Measurements from ENCODE around the gene PCSK1N.

Gene PCSK1N

DNA sequence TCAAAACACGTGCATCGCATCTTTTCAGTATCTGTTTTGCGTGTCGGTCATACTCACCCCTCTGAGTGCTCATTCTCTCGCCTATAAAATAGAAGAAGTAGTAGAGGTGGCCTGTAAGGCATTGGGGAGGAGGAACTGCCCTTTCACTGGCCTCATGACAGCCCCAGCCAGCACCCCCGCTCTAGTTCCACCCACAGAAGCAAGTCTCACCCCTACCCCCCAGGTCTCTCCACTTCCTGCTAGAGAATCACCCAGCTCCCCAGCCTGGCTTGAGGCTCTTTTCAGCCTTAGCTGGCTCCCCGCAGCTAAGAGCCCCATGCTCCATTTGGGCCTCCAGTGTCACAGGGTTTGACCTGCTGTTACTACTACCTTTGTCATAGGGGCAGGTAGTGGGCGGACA is 21.8 kb downstream of the PCSK1N start:
- Mint-ChIP-seq H3K4me1 (ENCODE audit: low read depth) (peaks cover 29% of the 10 kb centered on the region), H3K4me3 (peak overlapping the region; percentile 4), H3K27me3 (no peaks in the 10 kb centered on the region), H3K27ac (peak overlapping the region; percentile 88), H3K36me3 (ENCODE audit: low read depth) (peaks cover 73% of the 10 kb centered on the region), H3K9me3 (no peaks in the 10 kb centered on the region)
- intact Hi-C loops (cut with micrococcal nuclease): no loop called here

GRCh38 chrX:48806081-48806480 is 29.3 kb downstream of the PCSK1N start:
- peaks cover 14% of the 10 kb centered on the region for H3K4me1 Mint-ChIP-seq (ENCODE audit: low read depth)
- intact Hi-C loops (cut with micrococcal nuclease): no loop called here
- no peaks in the 10 kb centered on the region for H3K27me3 Mint-ChIP-seq

GRCh38 chrX:48802905-48803200 is 32.6 kb downstream of the PCSK1N start:
- intact Hi-C loops (cut with micrococcal nuclease): loop anchor here (5.0 kb wide), 3 partner anchors 94 to 121 kb away; partner anchors contain the start of genes PQBP1, SUV39H1, TIMM17B and WAS
- peaks cover 48% of the 10 kb centered on the region for H3K36me3 Mint-ChIP-seq (ENCODE audit: low read depth)
- H3K4me1 Mint-ChIP-seq (ENCODE audit: low read depth): peaks cover 23% of the 10 kb centered on the region
- H3K4me3 Mint-ChIP-seq: peak overlapping the region; percentile 88
- no peaks in the 10 kb centered on the region for H3K9me3 Mint-ChIP-seq
- H3K27me3 Mint-ChIP-seq: no peaks in the 10 kb centered on the region
- peak overlapping the region; percentile 98 for H3K27ac Mint-ChIP-seq

More at GRCh38 chrX:48806081-48806480, 29.3 kb downstream of the PCSK1N start:
- Mint-ChIP-seq H3K9me3 (no peaks in the 10 kb centered on the region), H3K36me3 (ENCODE audit: low read depth) (peaks cover 60% of the 10 kb centered on the region), H3K4me3 (no peak overlapping the region), H3K27ac (no peak overlapping the region)

DNA sequence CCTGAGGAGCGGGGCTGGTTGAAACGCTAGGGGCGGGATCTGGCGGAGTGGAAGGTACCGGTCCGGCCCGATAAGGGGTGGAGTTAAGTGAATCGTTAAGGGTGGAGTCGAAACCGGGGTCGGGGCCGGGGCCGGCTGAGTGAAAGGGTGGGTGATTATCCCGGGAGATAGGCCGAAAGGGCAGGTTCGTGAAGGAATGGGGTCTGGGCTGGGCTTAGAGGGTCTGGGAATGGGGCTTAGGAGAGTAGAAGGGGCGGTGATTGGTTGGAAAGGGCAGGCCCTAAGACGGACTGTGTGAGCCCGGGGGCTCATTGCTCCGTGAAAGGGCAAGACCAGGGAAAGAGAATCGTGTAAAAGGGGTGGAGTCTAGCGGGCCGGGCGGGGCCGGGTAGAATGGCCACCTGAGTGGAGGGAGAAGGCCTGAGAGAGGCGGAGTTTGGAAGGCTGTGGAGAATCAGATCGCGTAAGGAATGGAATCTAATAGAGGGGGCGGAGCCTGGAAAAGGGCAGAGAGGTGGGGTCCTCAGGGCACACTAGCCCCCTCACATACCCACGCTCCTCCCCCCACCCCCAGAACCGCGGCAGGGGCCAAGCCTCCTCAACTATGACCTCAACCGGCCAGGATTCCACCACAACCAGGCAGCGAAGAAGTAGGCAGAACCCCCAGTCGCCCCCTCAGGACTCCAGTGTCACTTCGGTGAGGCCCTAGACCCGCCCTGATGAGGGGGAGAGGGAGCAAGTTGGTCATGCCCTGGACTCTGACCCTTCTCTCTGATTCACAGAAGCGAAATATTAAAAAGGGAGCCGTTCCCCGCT is 33.1 kb downstream of the PCSK1N start:
- H3K4me1 Mint-ChIP-seq (ENCODE audit: low read depth): peaks cover 23% of the 10 kb centered on the region
- peak overlapping the region; percentile 88 for H3K4me3 Mint-ChIP-seq
- intact Hi-C loops (cut with micrococcal nuclease): loop anchor here (5.0 kb wide), 3 partner anchors 95 to 120 kb away; partner anchors contain the start of genes PQBP1, SUV39H1, TIMM17B and WAS
- peak overlapping the region; percentile 98 for H3K27ac Mint-ChIP-seq
- no peaks in the 10 kb centered on the region for H3K27me3 Mint-ChIP-seq
- H3K36me3 Mint-ChIP-seq (ENCODE audit: low read depth): peaks cover 46% of the 10 kb centered on the region
- H3K9me3 Mint-ChIP-seq: no peaks in the 10 kb centered on the region

- H3K27ac Mint-ChIP-seq: peak within 1 kb of the TSS; percentile 98
Measured at GRCh38 chrX:48801280-48802088, 33.9 kb downstream of the PCSK1N start, which contains the start of gene HDAC6. Gene HDAC6 (plus strand): TSS chrX:48802067. CDS start chrX:48802693, 626 bp downstream.

GRCh38 chrX:48800574-48801279 is 34.7 kb downstream of the PCSK1N start:
- H3K27me3 Mint-ChIP-seq: no peaks in the 10 kb centered on the region
- intact Hi-C loops (cut with micrococcal nuclease): loop anchor here (2.0 to 5.0 kb wide), 4 partner anchors 64 to 118 kb away; partner anchors contain the start of genes PQBP1, SUV39H1, TIMM17B and WAS
- H3K4me3 Mint-ChIP-seq: peak overlapping the region; percentile 78
- no peaks in the 10 kb centered on the region for H3K9me3 Mint-ChIP-seq
- H3K27ac Mint-ChIP-seq: peak overlapping the region; percentile 98
- H3K36me3 Mint-ChIP-seq (ENCODE audit: low read depth): peaks cover 32% of the 10 kb centered on the region
- H3K4me1 Mint-ChIP-seq (ENCODE audit: low read depth): peaks cover 20% of the 10 kb centered on the region

More at GRCh38 chrX:48801280-48802088, 33.9 kb downstream of the PCSK1N start, which contains the start of gene HDAC6:
- H3K4me3 Mint-ChIP-seq: peak within 1 kb of the TSS; percentile 88
- H3K4me1 Mint-ChIP-seq (ENCODE audit: low read depth): peaks cover 23% of the 10 kb centered on the region
- H3K36me3 Mint-ChIP-seq (ENCODE audit: low read depth): peaks cover 38% of the 10 kb centered on the region
- no peaks in the 10 kb centered on the region for H3K9me3 Mint-ChIP-seq
- H3K27me3 Mint-ChIP-seq: no peaks in the 10 kb centered on the region
- intact Hi-C loops (cut with micrococcal nuclease): loop anchor here (2.0 to 5.0 kb wide), 4 partner anchors 65 to 119 kb away; partner anchors contain the start of genes PQBP1, SUV39H1, TIMM17B and WAS

- Mint-ChIP-seq H3K4me3 (no peak overlapping the region), H3K27ac (no peak overlapping the region)
Measured at GRCh38 chrX:48798318-48798717, 37.1 kb downstream of the PCSK1N start.

DNA sequence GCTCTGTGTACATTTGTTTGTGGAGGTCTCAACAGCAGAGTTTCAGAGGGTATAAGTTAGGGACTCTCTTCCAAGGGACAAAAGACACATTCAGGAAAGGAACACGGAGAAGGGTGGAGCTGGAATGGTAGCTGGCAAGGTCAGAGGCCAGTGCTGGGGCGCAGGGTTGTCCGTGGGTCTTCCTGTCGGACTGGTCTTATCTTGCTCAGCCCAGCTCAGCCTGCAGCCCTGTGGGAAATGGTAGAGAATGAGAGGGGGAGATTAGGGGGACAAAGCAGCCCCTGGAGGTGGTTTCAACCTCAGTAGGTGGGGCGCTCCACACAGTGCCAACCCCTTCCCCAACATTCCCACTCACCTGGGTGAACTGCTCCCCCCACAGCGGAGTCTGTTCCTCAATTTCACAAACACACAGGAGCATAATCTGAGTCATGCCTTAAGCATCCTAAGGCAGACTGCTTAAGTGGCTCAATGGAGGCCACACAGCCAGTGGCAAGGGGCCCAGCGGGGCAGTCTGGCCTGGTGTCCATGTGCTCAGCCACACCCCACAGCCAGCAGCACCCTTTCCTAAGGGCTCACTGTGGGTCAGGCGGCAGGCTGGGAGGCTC is 40.4 kb downstream of the PCSK1N start:
- Mint-ChIP-seq H3K9me3 (no peaks in the 10 kb centered on the region), H3K27me3 (no peaks in the 10 kb centered on the region)

More at GRCh38 chrX:48798318-48798717, 37.1 kb downstream of the PCSK1N start:
- Mint-ChIP-seq H3K9me3 (no peaks in the 10 kb centered on the region), H3K27me3 (no peaks in the 10 kb centered on the region), H3K4me1 (ENCODE audit: low read depth) (peaks cover 9% of the 10 kb centered on the region), H3K36me3 (ENCODE audit: low read depth) (peaks cover 8% of the 10 kb centered on the region)
- intact Hi-C loops (cut with micrococcal nuclease): no loop called here

DNA sequence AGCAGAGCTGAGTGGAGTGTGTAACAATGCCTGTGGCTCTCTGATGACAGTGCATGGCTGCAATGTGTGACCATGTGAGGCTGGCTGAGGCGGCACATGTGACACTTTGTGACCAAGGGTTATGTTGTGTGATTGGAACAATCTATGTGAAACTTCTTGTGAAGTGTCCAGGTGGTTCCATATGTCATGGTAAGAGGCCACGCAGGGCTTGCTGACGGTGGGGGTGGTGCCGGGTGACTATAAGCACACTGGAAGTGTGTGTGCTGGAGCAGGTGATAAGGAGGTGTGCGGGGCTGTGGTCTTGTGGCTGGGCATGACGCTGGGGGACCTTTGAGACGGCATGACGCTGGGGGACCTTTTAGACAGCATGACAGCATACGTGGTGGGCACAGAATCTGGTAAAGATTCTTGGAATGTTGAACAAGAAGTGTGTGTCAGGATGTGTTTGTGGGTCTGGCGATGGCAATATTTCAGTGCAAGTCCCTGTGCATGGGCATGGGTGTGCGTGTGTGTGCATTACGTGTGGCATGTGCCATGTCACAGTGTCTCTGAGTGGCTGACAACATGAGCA is 41.0 kb downstream of the PCSK1N start:
- Mint-ChIP-seq H3K27ac (peak overlapping the region; percentile 15), H3K4me3 (no peak overlapping the region), H3K9me3 (no peaks in the 10 kb centered on the region), H3K27me3 (no peaks in the 10 kb centered on the region), H3K4me1 (ENCODE audit: low read depth) (peaks cover 12% of the 10 kb centered on the region), H3K36me3 (ENCODE audit: low read depth) (no peaks in the 10 kb centered on the region)
- intact Hi-C loops (cut with micrococcal nuclease): no loop called here

More for the DNA sequence above, 40.4 kb downstream of the PCSK1N start:
- H3K27ac Mint-ChIP-seq: peak overlapping the region; percentile 15
- intact Hi-C loops (cut with micrococcal nuclease): no loop called here
- peaks cover 7% of the 10 kb centered on the region for H3K4me1 Mint-ChIP-seq (ENCODE audit: low read depth)
- H3K36me3 Mint-ChIP-seq (ENCODE audit: low read depth): no peaks in the 10 kb centered on the region
- no peak overlapping the region for H3K4me3 Mint-ChIP-seq

- intact Hi-C loops (cut with micrococcal nuclease): no loop called here
- Mint-ChIP-seq H3K27ac (no peak overlapping the region), H3K4me1 (ENCODE audit: low read depth) (peaks cover 15% of the 10 kb centered on the region), H3K27me3 (no peaks in the 10 kb centered on the region), H3K4me3 (no peak overlapping the region), H3K9me3 (no peaks in the 10 kb centered on the region), H3K36me3 (ENCODE audit: low read depth) (no peaks in the 10 kb centered on the region)
Measured at GRCh38 chrX:48793935-48794334, 41.5 kb downstream of the PCSK1N start.

- intact Hi-C loops (cut with micrococcal nuclease): no loop called here
- Mint-ChIP-seq H3K27me3 (peaks cover 5% of the 10 kb centered on the region), H3K4me1 (ENCODE audit: low read depth) (peaks cover 15% of the 10 kb centered on the region), H3K9me3 (no peaks in the 10 kb centered on the region), H3K36me3 (ENCODE audit: low read depth) (no peaks in the 10 kb centered on the region), H3K27ac (no peak overlapping the region), H3K4me3 (no peak overlapping the region)
Measured at GRCh38 chrX:48792219-48792618, 43.2 kb downstream of the PCSK1N start.

DNA sequence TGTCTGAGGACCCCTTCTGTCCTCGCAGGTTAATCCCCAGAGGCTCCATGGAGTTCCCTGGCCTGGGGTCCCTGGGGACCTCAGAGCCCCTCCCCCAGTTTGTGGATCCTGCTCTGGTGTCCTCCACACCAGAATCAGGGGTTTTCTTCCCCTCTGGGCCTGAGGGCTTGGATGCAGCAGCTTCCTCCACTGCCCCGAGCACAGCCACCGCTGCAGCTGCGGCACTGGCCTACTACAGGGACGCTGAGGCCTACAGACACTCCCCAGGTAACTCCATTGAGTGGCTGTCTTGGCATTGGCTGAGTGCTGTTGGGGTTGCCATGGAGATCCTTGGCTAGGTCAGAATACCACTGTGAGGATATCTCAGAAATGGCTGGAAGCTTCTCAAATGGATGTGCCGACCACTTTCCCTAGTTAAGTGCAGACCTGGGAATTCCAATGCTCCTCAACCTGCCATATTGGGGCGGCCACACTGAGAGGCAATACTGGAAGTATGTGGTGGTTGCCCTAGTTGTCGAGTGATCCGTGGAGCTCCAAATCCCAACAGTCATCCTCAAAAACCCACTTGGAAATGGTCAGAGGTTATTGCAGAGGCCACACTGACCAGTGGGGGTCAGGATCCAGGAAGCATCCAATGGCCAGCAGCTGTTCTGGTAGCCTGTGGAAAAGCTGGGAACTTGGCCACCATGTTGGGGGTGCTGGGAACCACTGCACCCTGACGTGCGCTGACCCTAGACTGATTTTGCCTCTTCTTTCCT is 44.2 kb downstream of the PCSK1N start:
- Mint-ChIP-seq H3K36me3 (ENCODE audit: low read depth) (no peaks in the 10 kb centered on the region), H3K4me3 (no peak overlapping the region)

More for the DNA sequence above, 44.2 kb downstream of the PCSK1N start:
- Mint-ChIP-seq H3K4me1 (ENCODE audit: low read depth) (peaks cover 15% of the 10 kb centered on the region), H3K9me3 (no peaks in the 10 kb centered on the region), H3K27me3 (peaks cover 11% of the 10 kb centered on the region), H3K27ac (no peak overlapping the region)
- intact Hi-C loops (cut with micrococcal nuclease): no loop called here
